ENCODE measurements around the gene STXBP6. TPM values are rescaled to one million over a fixed set of nuclear protein-coding genes. Genes with fewer than 3 reads are reported as not detected.

Gene STXBP6
- 1.9 to 2.6 TPM (median 2.0 TPM) in 5 replicates for total RNA-seq (2022; extraction: Qiagen RNA extraction)

GRCh38 chr14:25049568-25050268, at the start of gene STXBP6:
Gene STXBP6, minus strand, starts transcription at chr14:25050147. Its CDS starts 75,329 bp downstream, at chr14:24974818.

